DLD1 (cell line): ENCODE measurements around the gene DNMT1.

Experiments
- in situ Hi-C: cut with HindIII; loops from 2 replicates; pipeline ENCODE4 v1.10.0; 2017; ENCODE audit warnings: low sequenced_read_pairs

Gene DNMT1

GRCh38 chr19:10100163-10100785, 94.5 kb downstream of the DNMT1 start:
- in situ Hi-C loops, result no loop called here

- in situ Hi-C loops, result no loop called here
These were observed 98.2 kb downstream of the DNMT1 start for GRCh38 chr19:10096615-10096963.

GRCh38 chr19:10095948-10096614, 98.7 kb downstream of the DNMT1 start:
- in situ Hi-C loops, result no loop called here

- in situ Hi-C loops, result no loop called here
These were observed 99.2 kb downstream of the DNMT1 start for GRCh38 chr19:10095622-10095947.

GRCh38 chr19:10093295-10094186, 101.2 kb downstream of the DNMT1 start:
- in situ Hi-C loops, result no loop called here

GRCh38 chr19:10092648-10093294, 102.0 kb downstream of the DNMT1 start:
- in situ Hi-C loops, result no loop called here

GRCh38 chr19:10091895-10092641, 102.7 kb downstream of the DNMT1 start:
- in situ Hi-C loops, result no loop called here

GRCh38 chr19:10091370-10091687, 103.4 kb downstream of the DNMT1 start:
- in situ Hi-C loops, result no loop called here

- in situ Hi-C loops, result no loop called here
These were observed 104.9 kb downstream of the DNMT1 start for GRCh38 chr19:10089801-10090375.

- in situ Hi-C loops, result no loop called here
These were observed 105.7 kb downstream of the DNMT1 start for GRCh38 chr19:10088949-10089554.

- in situ Hi-C loops, result no loop called here
These were observed 107.3 kb downstream of the DNMT1 start for GRCh38 chr19:10087296-10088061.

GRCh38 chr19:10086591-10087192, 108.1 kb downstream of the DNMT1 start:
- in situ Hi-C loops, result no loop called here

GRCh38 chr19:10085641-10086590, 108.8 kb downstream of the DNMT1 start, which contains the start of gene SHFL:
TSS of gene SHFL (plus strand) at chr19:10086317. CDS start at chr19:10086428, 111 bp downstream.
- in situ Hi-C loops, result no loop called here

- in situ Hi-C loops, result no loop called here
These were observed 110.0 kb downstream of the DNMT1 start for GRCh38 chr19:10084803-10085202.

GRCh38 chr19:10083911-10084310, 110.8 kb downstream of the DNMT1 start:
- in situ Hi-C loops, result no loop called here
